Right lobe of liver (tissue), 6 donors: ENCODE results near the gene CST6. TPM values are rescaled to one million over a fixed set of nuclear protein-coding genes. Genes with fewer than 3 reads are reported as not detected.

Experiments used
- ATAC-seq, 4 donors: fragments of 200-7000 bp; cut with Tn5 transposase; one replicate each; pipeline ENCODE4 v1.9.1; 2020; ENCODE audit warnings: mild to moderate bottlenecking in 4 of 4, moderate library complexity in 4 of 4
- DNase-seq, 3 donors: peaks; one replicate each; pipeline ENCODE4 v3.0.0-alpha.2; 2020
- H3K27ac ChIP-seq, 3 donors: fragments of 200-600 bp; one replicate each; pipeline ENCODE4 v1.8.0; 2022
- H3K27me3 ChIP-seq, 2 donors: fragments of 200-600 bp; one replicate each; pipeline ENCODE4 v1.8.0; 2022
- H3K36me3 ChIP-seq, 4 donors: fragments of 200-600 bp; sonication (generic) in 1 of 4; one replicate each; pipeline versions ENCODE4 v1.5.1 to v1.8.0; 2017 to 2022; ENCODE audit warnings: control low read depth in 1 of 4
- H3K4me1 ChIP-seq, 4 donors: fragments of 200-600 bp; sonication (generic) in 1 of 4; one replicate each; pipeline versions ENCODE4 v1.5.1 to v1.8.0; 2017 to 2022; ENCODE audit warnings: control low read depth in 1 of 4
- H3K4me3 ChIP-seq, 3 donors: fragments of 200-600 bp; one replicate each; pipeline ENCODE4 v1.8.0; 2022
- H3K9me3 ChIP-seq, 4 donors: fragments of 200-600 bp; sonication (generic) in 1 of 4; one replicate each; pipeline versions ENCODE4 v1.5.1 to v1.8.0; 2017 to 2022; ENCODE audit warnings: control low read depth in 1 of 4
- CTCF ChIP-seq, 4 donors: fragments of 200-600 bp in 3 of 4; fragments of 450-650 bp in 1 of 4; IDR thresholded peaks; one replicate each; pipeline versions ENCODE4 v1.5.1 to v1.8.0; 2016 to 2022; ENCODE audit warnings: antibody characterized with exemption in 4 of 4, mild to moderate bottlenecking in 2 of 4
- POLR2A ChIP-seq: fragments of 450-650 bp; IDR thresholded peaks from one replicate; pipeline ENCODE4 v1.6.1; 2017; ENCODE audit warnings: antibody characterized with exemption, mild to moderate bottlenecking
- WGBS: methylation state at CpG from one replicate; pipeline ENCODE4 v1.1.6; 2018; ENCODE audit warnings: low coverage, low lambda C conversion rate; ENCODE audit not compliant: insufficient coverage; ENCODE audit errors: missing lambda C conversion rate; 5-methylcytosine and 5-hydroxymethylcytosine counted together
- intact Hi-C, 2 donors: fragments of 100-400 bp; cut with DNase I; formaldehyde crosslinking; loops; one replicate each; pipeline versions ENCODE4 v1.11.2 to v1.14.1; 2022
- total RNA-seq, 6 experiments: library from RNA; depleted of rRNA in 2 of 6; stranded (reverse); fragments of >200 nt in 2 of 6; fragmentation: NEBNext Ultra II Directional in 3 of 6; extraction: Animal tissue kit (Norgen Biotek cat#: 25700) in 3 of 6; gene quantifications; one replicate each; pipeline versions ENCODE4 v1.1.0 to v1.2.4, GENCODE V29; 2016 to 2023
- donor health status: DM: no; HTN: yes; CAD: no.
- donor health status: DM: no; HTN: no; CAD: no.
- donor health status: DM: no; HTN: no; CAD: no.
- donor health status: DM: no; HTN: yes; CAD: no.
- donor health status: DM: no; HTN: yes; CAD: no.

CST6 gene
- total RNA-seq, 6 experiments from 2014 or later: not detected

DNA sequence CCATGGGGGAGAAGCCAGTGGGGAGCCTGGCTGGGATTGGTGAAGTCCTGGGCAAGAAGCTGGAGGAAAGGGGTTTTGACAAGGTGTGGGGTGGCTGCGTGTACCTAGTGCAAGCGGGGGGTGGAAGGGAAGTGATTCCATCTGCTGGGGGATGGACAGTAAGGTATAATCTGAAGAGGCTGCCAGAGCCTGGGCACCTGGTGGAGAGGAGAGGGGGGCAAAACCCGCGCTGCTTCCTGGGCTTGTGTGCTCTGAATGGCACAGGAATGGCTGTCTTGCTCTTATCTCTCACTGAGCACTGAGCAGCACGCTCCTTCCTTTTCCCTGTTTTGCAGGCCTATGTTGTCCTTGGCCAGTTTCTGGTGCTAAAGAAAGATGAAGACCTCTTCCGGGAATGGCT lies 8.5 kb upstream of the CST6 start:
- TF ChIP-seq POLR2A: no peak
- TF ChIP-seq CTCF (IDR thresholded peaks at IDR 0.05): no peak
- no peak for ATAC-seq
- Histone ChIP-seq H3K9me3 (no peaks in the 10 kb centered on the region), H3K27ac (peak overlapping the region in 2 of 3 donors; percentile 94 to 96), H3K27me3 (no peaks in the 10 kb centered on the region), H3K36me3 (peaks cover 9 to 32% (median 18%) of the 10 kb centered on the region in 4 donors), H3K4me1 (peaks cover 0 to 11% (median 3%) of the 10 kb centered on the region in 4 donors), H3K4me3 (peak overlapping the region; percentile 77 to 88 (median 83))
- 41% methylated on average over 3 of the region's 6 CpGs for WGBS
- intact Hi-C loops: no loop called here
- DNase-seq: no peak

DNA sequence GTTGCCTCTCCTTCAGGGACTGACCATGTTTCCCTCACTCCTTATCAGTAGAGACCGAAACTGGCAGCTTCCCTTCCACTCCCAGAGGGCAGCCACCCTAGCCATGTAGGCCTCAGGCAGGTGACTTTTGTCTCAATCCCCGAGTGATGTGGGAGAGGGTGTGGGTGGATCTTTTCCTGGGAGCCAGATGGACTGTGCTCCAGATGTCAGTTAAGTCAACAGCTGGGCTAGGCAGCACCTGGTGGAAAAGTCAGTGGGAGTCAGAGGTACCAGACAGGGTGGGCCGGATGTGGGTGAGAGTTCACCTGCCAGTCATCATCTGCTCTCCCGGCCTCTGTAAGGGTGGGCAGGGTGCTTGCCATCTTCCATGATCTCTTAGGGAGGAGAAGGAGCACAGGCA lies 7.6 kb upstream of the CST6 start:
- intact Hi-C loops: no loop called here
- Histone ChIP-seq H3K4me1 (peaks cover 0 to 11% (median 3%) of the 10 kb centered on the region in 4 donors), H3K36me3 (peaks cover 6 to 23% (median 12%) of the 10 kb centered on the region in 4 donors), H3K27ac (no peak overlapping the region), H3K9me3 (no peaks in the 10 kb centered on the region), H3K4me3 (no peak overlapping the region), H3K27me3 (no peaks in the 10 kb centered on the region)
- no peak for ATAC-seq
- 69% methylated on average over 3 of the region's 4 CpGs for WGBS
- no peak for TF ChIP-seq CTCF (IDR thresholded peaks at IDR 0.05)
- TF ChIP-seq POLR2A: no peak
- no peak for DNase-seq

DNA sequence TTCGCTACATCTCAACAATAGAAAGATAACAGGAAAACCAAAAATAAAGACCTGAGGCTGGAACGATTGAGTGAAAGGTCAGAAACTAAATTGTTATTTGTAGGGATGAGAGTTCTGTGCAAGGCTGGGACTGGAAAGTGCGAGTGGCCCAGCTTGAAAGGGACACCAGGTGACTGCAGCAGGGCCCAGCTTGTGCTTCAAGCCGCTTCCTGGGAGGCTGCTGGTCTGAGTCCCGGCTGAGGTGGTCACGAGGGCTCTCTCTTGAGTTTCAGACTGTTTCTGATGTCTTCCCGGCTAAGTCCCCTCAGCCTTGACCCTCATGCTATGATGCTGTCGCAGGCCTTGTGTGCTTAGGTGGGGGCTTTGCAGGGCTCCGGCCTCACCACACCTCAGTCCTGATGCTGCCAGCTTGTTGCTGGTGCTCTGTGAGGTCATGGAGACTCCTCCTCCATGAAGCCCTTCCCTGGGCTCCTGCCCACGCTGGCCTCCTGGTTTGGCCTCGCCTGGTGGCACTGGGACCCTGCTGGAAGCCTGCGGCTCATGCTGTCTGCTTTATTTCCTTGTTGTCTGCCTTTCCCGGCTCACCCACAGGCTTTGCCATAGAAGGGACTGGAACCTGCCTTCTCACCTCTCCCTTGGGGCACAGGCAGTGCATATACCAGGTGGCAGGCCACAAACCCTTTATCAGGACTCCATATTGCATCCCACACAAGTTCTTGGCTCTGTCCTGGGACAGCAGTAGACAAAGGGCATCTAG lies 5.5 kb upstream of the CST6 start:
- Histone ChIP-seq H3K4me3 (no peak overlapping the region), H3K9me3 (no peaks in the 10 kb centered on the region), H3K4me1 (peaks cover 0 to 5% (median 0%) of the 10 kb centered on the region in 4 donors), H3K27ac (no peak overlapping the region), H3K36me3 (peaks cover 0 to 11% (median 2%) of the 10 kb centered on the region in 4 donors), H3K27me3 (peaks cover 0 to under 1% of the 10 kb centered on the region in 2 donors)
- DNase-seq (no peak), ATAC-seq (no peak)
- intact Hi-C loops: no loop called here
- no peak for TF ChIP-seq CTCF (IDR thresholded peaks at IDR 0.05)
- TF ChIP-seq POLR2A: no peak
- WGBS: 91% methylated on average over 3 of the region's 13 CpGs

DNA sequence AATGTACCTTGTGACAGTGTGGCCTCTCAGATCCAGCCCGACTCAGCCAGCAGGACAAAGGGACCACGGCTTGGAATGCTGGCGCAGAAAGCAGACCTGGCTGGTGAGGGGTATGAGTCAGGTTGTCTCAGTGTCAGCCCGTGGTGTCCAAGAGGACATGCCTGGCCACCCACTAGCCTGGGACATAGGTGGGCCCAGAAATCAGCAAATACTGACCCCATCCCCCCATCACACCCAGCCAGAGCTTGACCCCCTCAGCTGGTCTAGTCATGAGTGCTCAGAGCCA lies 5.0 kb upstream of the CST6 start:
- no peak for ATAC-seq
- Histone ChIP-seq H3K27me3 (peaks cover 0 to 5% of the 10 kb centered on the region in 2 donors), H3K4me1 (peaks cover 0 to 5% (median 0%) of the 10 kb centered on the region in 4 donors), H3K27ac (no peak overlapping the region), H3K9me3 (no peaks in the 10 kb centered on the region), H3K36me3 (peaks cover 0 to 11% (median 2%) of the 10 kb centered on the region in 4 donors), H3K4me3 (no peak overlapping the region)
- 90% methylated on average over 3 of the region's 4 CpGs for WGBS
- no peak for TF ChIP-seq POLR2A
- no peak for TF ChIP-seq CTCF (IDR thresholded peaks at IDR 0.05)
- intact Hi-C loops: no loop called here
- DNase-seq: no peak
